Endothelial cell of umbilical vein (primary cell): ENCODE data around the gene TAF3. TPM values are rescaled to one million over a fixed set of nuclear protein-coding genes. Genes with fewer than 3 reads are reported as not detected.

Source experiments
- BruUV-seq: library from RNA; stranded (reverse); fragments of 400-500 nt; replicated peaks from 2 replicates; lab custom pipeline; 2021; lab: Mats Ljungman, UMichigan
- CTCF ChIA-PET: fragments of 300-600, 350-600 bp; sonication (Branson Sonifier 250); formaldehyde crosslinking; loops from one replicate; lab custom pipeline; 2021; ENCODE audit warnings: antibody characterized with exemption, inconsistent platforms; lab: Charles Lee
- POLR2A ChIA-PET: fragments of 300-600, 350-600 bp; sonication (Branson Sonifier 250); formaldehyde crosslinking; loops from one replicate; lab custom pipeline; 2021; ENCODE audit warnings: antibody characterized with exemption, inconsistent platforms; lab: Charles Lee
- DNase-seq: peaks from one replicate; pipeline ENCODE4 v3.0.0-alpha.2; 2011; ENCODE audit warnings: low read depth, low spot score
- FAIRE-seq: peaks from 2 replicates; lab custom pipeline; 2011; peaks lifted over from hg19 to GRCh38; lab: Jason Lieb, UNC
- H2AFZ ChIP-seq: 2 replicates; pipeline ENCODE4 v1.6.0; 2012; ENCODE audit warnings: low read depth, low read length, control low read depth, inconsistent platforms
- H3K27ac ChIP-seq: 2 replicates; pipeline ENCODE4 v1.5.1; 2011; ENCODE audit warnings: low read depth, mild to moderate bottlenecking, control low read depth, low read length, moderate library complexity; ENCODE audit not compliant: insufficient read depth
- H3K27me3 ChIP-seq, 2 experiments: 2 replicates each; pipeline versions ENCODE4 v1.6.0 to v1.6.1; 2011; ENCODE audit warnings: low read length in 2 of 2, mixed read lengths in 1 of 2; ENCODE audit not compliant: control insufficient read depth in 2 of 2, insufficient read depth in 2 of 2
- H3K36me3 ChIP-seq, 2 experiments: 2 replicates in 1 of 2; 3 replicates in 1 of 2; pipeline ENCODE4 v1.5.1; 2011; ENCODE audit warnings: low read length in 2 of 2, mild to moderate bottlenecking in 1 of 2, moderate library complexity in 1 of 2; ENCODE audit not compliant: control insufficient read depth in 2 of 2, insufficient read depth in 2 of 2; ENCODE audit errors: extremely low read depth in 1 of 2
- H3K4me1 ChIP-seq: 3 replicates; pipeline ENCODE4 v1.5.1; 2011; ENCODE audit warnings: mild to moderate bottlenecking, low read length; ENCODE audit not compliant: control insufficient read depth, insufficient read depth; ENCODE audit errors: extremely low read depth
- H3K4me2 ChIP-seq: 2 replicates; pipeline ENCODE4 v1.6.1; 2011; ENCODE audit warnings: low read length, control low read depth, mixed read lengths; ENCODE audit not compliant: insufficient read depth
- H3K4me3 ChIP-seq, 3 experiments: fragments of 200-600 bp in 1 of 3; sonication (generic), shearing (Covaris generic) in 1 of 3; replicated peaks in 1 of 3; 2 replicates each; pipeline ENCODE4 v1.5.1; 2011 to 2016; ENCODE audit warnings: control low read depth in 3 of 3, low read length in 3 of 3, mild to moderate bottlenecking in 2 of 3, inconsistent platforms in 1 of 3, low read depth in 1 of 3, moderate library complexity in 1 of 3; ENCODE audit not compliant: insufficient read depth in 1 of 3
- H3K79me2 ChIP-seq: 2 replicates; pipeline ENCODE4 v1.6.0; 2012; ENCODE audit warnings: low read length, inconsistent platforms; ENCODE audit not compliant: control insufficient read depth, insufficient read depth
- H3K9ac ChIP-seq: replicated peaks from 2 replicates; pipeline ENCODE3; 2011; ENCODE audit warnings: low read length, control low read depth; ENCODE audit not compliant: insufficient read depth; ENCODE audit errors: extremely low read depth
- H3K9me1 ChIP-seq: replicated peaks from 3 replicates; pipeline ENCODE4 v1.6.0; 2011; ENCODE audit warnings: mild to moderate bottlenecking, low read length; ENCODE audit not compliant: control insufficient read depth, insufficient read depth; ENCODE audit errors: extremely low read depth
- H3K9me3 ChIP-seq: replicated peaks from 2 replicates; pipeline ENCODE4 v1.5.1; 2012; ENCODE audit warnings: low read length, inconsistent platforms; ENCODE audit not compliant: control insufficient read depth, insufficient read depth
- H4K20me1 ChIP-seq: replicated peaks from 2 replicates; pipeline ENCODE3; 2011; ENCODE audit warnings: mild to moderate bottlenecking, low read length; ENCODE audit not compliant: control insufficient read depth, insufficient read depth; ENCODE audit errors: extremely low read depth
- CTCF ChIP-seq, 2 donors: IDR thresholded peaks; 1 replicate in 1 of 2; 2 replicates in 1 of 2; pipeline ENCODE4 v1.5.1; 2011; ENCODE audit warnings: low read length in 2 of 2, mild to moderate bottlenecking in 2 of 2, moderate library complexity in 2 of 2, control low read depth in 1 of 2, inconsistent platforms in 1 of 2, low read depth in 1 of 2; ENCODE audit not compliant: insufficient read depth in 1 of 2; ENCODE audit errors: extremely low read depth in 1 of 2
- EZH2 ChIP-seq: IDR thresholded peaks from 2 replicates; pipeline ENCODE4 v1.6.1; 2012; ENCODE audit warnings: borderline replicate concordance, low read depth, mild to moderate bottlenecking, moderate library complexity, low read length, inconsistent platforms; ENCODE audit not compliant: severe bottlenecking
- FOS ChIP-seq: IDR thresholded peaks from 2 replicates; pipeline ENCODE4 v1.6.1; 2011; ENCODE audit warnings: mild to moderate bottlenecking, low read length, moderate library complexity, borderline replicate concordance; ENCODE audit not compliant: insufficient read depth
- GATA2 ChIP-seq: IDR thresholded peaks from 2 replicates; pipeline ENCODE4 v1.7.0; 2011; ENCODE audit warnings: low read depth, mild to moderate bottlenecking, moderate library complexity, mixed read lengths, low read length; ENCODE audit not compliant: insufficient read length, insufficient read depth
- JUN ChIP-seq: IDR thresholded peaks from 2 replicates; pipeline ENCODE4 v1.6.1; 2011; ENCODE audit warnings: borderline replicate concordance, low read depth; ENCODE audit not compliant: insufficient read length, insufficient read depth
- MYC ChIP-seq: IDR thresholded peaks from one replicate; pipeline ENCODE4 v1.6.1; 2011; ENCODE audit warnings: mild to moderate bottlenecking, low read depth, low read length
- POLR2A ChIP-seq: IDR thresholded peaks from 2 replicates; pipeline ENCODE4 v1.6.1; 2012; ENCODE audit warnings: low read depth, mild to moderate bottlenecking, control low read depth, low read length
- POLR2AphosphoS5 ChIP-seq: IDR thresholded peaks from 2 replicates; pipeline ENCODE4 v1.6.1; 2012; ENCODE audit warnings: low read depth, mild to moderate bottlenecking, control low read depth, low read length, moderate library complexity; ENCODE audit not compliant: insufficient read depth
- dilution Hi-C: fragments of 300-500 bp; cut with MboI; formaldehyde crosslinking; loops from one replicate; pipeline ENCODE4 v1.15.0; 2019; ENCODE audit warnings: low sequenced_read_pairs; ENCODE audit not compliant: extremely low pct_ligation_motif_present
- intact Hi-C: fragments of 100-400 bp; cut with micrococcal nuclease; formaldehyde crosslinking; loops from one replicate; pipeline ENCODE4 v1.10.0; 2022
- polyA plus RNA-seq, 4 experiments: library from polyadenylated mRNA; depleted of rRNA in 3 of 4; stranded (reverse) in 3 of 4; unstranded in 1 of 4; fragments of >200 nt; gene quantifications; 2 replicates each; pipeline versions ENCODE4 v1.2.1 to v1.2.3, GENCODE V29; 2011 to 2012; ENCODE audit warnings: missing spikeins in 1 of 4
- total RNA-seq: library from RNA; stranded (reverse); gene quantifications from 2 replicates; pipeline ENCODE4 v1.2.3, GENCODE V29; 2021
- TF ChIP-seq, protein P1 (sequence below): IDR thresholded peaks from 2 replicates; pipeline ENCODE4 v1.6.1; 2011; ENCODE audit not compliant: insufficient read depth, insufficient read length

Gene TAF3
- total and polyA plus RNA-seq, 2 donors (not counting 3 experiments of a cell fraction or from before 2014, with no cell fraction given), result 2.4 to 10.5 TPM

DNA sequence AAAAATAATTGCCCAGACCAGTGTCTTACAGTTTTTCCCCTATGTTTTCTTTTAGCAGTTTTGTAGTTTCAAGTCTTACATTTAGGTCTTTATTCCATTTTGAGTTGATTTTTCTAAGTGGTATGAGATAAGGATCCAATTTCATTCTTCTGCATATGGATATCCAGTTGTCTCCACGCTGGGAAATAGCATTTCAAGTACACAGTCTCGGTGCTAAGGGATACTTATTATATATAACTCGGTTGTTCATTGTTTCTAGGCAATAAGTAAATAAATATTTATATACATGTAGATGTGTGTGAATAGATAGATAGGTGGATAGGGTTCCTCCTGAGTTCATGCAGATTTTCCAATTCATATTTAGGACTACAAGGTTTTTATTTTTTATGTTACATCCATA, 16.0 kb downstream of the TAF3 start:
- H2AFZ ChIP-seq, result no peak overlapping the region
- no peak overlapping the region for H3K4me2 ChIP-seq
- dilution Hi-C loops (no loop called here), intact Hi-C loops (no loop called here)
- H3K9me3 ChIP-seq, result no peaks in the 10 kb centered on the region
- no peak overlapping the region for H3K9ac ChIP-seq
- no TSS peak for BruUV-seq
- no peaks in the 10 kb centered on the region for H3K4me1 ChIP-seq
- ChIA-PET CTCF (no interaction called here), POLR2A (no interaction called here)
- FAIRE-seq (no peak), DNase-seq (no peak)
- no peak overlapping the region for H3K4me3 ChIP-seq
- H3K36me3 ChIP-seq, result no peaks in the 10 kb centered on the region
- H3K79me2 ChIP-seq, result peaks cover 27% of the 10 kb centered on the region
- H4K20me1 ChIP-seq, result no peaks in the 10 kb centered on the region
- no peaks in the 10 kb centered on the region for H3K9me1 ChIP-seq
- no peaks in the 10 kb centered on the region for H3K27me3 ChIP-seq
- H3K27ac ChIP-seq, result no peak overlapping the region
- TF ChIP-seq FOS (no peak), CTCF (IDR thresholded peaks at IDR 0.05; ENCODE audit: extremely low read depth in 1 of 2, insufficient read depth in 1 of 2, low read depth in 1 of 2, low read length in 2 of 2) (no peak)

- H3K9me1 ChIP-seq, result no peaks in the 10 kb centered on the region
- no peak for DNase-seq
- no peaks in the 10 kb centered on the region for H3K4me1 ChIP-seq
- TF ChIP-seq FOS (no peak), EZH2 (no peak), JUN (no peak), CTCF (IDR thresholded peaks at IDR 0.05; ENCODE audit: extremely low read depth in 1 of 2, insufficient read depth in 1 of 2, low read depth in 1 of 2, low read length in 2 of 2) (no peak), GATA2 (no peak), MYC (no peak), POLR2A (no peak), POLR2AphosphoS5 (no peak)
- TF ChIP-seq, protein P1, sequence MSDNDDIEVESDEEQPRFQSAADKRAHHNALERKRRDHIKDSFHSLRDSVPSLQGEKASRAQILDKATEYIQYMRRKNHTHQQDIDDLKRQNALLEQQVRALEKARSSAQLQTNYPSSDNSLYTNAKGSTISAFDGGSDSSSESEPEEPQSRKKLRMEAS, result no peak
- H3K27me3 ChIP-seq, result no peaks in the 10 kb centered on the region
- H3K36me3 ChIP-seq, result no peaks in the 10 kb centered on the region
- CTCF ChIA-PET, result no interaction called here
- no peak overlapping the region for H3K27ac ChIP-seq
- FAIRE-seq, result no peak
- no peaks in the 10 kb centered on the region for H4K20me1 ChIP-seq
- no peak overlapping the region for H3K9ac ChIP-seq
- POLR2A ChIA-PET, result no interaction called here
- H2AFZ ChIP-seq, result no peak overlapping the region
- no TSS peak for BruUV-seq
- no peak overlapping the region for H3K4me2 ChIP-seq
- H3K4me3 ChIP-seq, result no peak overlapping the region
- H3K79me2 ChIP-seq, result peaks cover 17% of the 10 kb centered on the region
- H3K9me3 ChIP-seq, result no peaks in the 10 kb centered on the region
- dilution Hi-C loops, result no loop called here
- intact Hi-C loops, result no loop called here
These were observed 18.3 kb downstream of the TAF3 start for GRCh38 chr10:7836571-7836970.
